ENCODE results near the gene CTH. TPM values are rescaled to one million over a fixed set of nuclear protein-coding genes. Genes with fewer than 3 reads are reported as not detected.
"Not testable (repeated sequence)": the region's sequence is repeated elsewhere in the genome, so short reads cannot be mapped to it uniquely, and the experiment has no call there.

CTH gene
- total RNA-seq, 3 donors from 2014 or later (not counting 1 experiment from before 2014, with no cell fraction given): 3.0 to 7.6 (median 3.6) TPM

- Histone ChIP-seq H3K27me3 (ENCODE audit: control insufficient read depth, insufficient read depth, low read length) (no peaks in the 10 kb centered on the region), H3K4me1 (ENCODE audit: control insufficient read depth, insufficient read depth, low read length) (no peaks in the 10 kb centered on the region), H3K4me3 (ENCODE audit: low read length) (no peak overlapping the region), H3K9me3 (ENCODE audit: control insufficient read depth, insufficient read depth, low read length) (no peaks in the 10 kb centered on the region), H3K27ac (ENCODE audit: low read length) (no peak overlapping the region), H3K36me3 (ENCODE audit: control insufficient read depth, insufficient read depth, low read length) (no peaks in the 10 kb centered on the region)
- intact Hi-C loops (cut with micrococcal nuclease): no loop called here
- no peak for ATAC-seq
- Mint-ChIP-seq H3K27ac (no peak overlapping the region), H3K27me3 (ENCODE audit: low read depth in 2 of 2) (peaks cover 2 to 14% of the 10 kb centered on the region in 2 donors), H3K9me3 (no peaks in the 10 kb centered on the region), H3K4me1 (no peaks in the 10 kb centered on the region), H3K4me3 (no peak overlapping the region), H3K36me3 (no peaks in the 10 kb centered on the region)
- 90% methylated on average over 1 of the region's 1 CpG for WGBS (ENCODE audit: insufficient coverage)
- TF ChIP-seq, protein P1, sequence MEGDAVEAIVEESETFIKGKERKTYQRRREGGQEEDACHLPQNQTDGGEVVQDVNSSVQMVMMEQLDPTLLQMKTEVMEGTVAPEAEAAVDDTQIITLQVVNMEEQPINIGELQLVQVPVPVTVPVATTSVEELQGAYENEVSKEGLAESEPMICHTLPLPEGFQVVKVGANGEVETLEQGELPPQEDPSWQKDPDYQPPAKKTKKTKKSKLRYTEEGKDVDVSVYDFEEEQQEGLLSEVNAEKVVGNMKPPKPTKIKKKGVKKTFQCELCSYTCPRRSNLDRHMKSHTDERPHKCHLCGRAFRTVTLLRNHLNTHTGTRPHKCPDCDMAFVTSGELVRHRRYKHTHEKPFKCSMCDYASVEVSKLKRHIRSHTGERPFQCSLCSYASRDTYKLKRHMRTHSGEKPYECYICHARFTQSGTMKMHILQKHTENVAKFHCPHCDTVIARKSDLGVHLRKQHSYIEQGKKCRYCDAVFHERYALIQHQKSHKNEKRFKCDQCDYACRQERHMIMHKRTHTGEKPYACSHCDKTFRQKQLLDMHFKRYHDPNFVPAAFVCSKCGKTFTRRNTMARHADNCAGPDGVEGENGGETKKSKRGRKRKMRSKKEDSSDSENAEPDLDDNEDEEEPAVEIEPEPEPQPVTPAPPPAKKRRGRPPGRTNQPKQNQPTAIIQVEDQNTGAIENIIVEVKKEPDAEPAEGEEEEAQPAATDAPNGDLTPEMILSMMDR (IDR thresholded peaks at IDR 0.05): no peak
- no peak for DNase-seq
These were observed 64.0 kb downstream of the CTH start for GRCh38 chr1:70475023-70475422.

DNA sequence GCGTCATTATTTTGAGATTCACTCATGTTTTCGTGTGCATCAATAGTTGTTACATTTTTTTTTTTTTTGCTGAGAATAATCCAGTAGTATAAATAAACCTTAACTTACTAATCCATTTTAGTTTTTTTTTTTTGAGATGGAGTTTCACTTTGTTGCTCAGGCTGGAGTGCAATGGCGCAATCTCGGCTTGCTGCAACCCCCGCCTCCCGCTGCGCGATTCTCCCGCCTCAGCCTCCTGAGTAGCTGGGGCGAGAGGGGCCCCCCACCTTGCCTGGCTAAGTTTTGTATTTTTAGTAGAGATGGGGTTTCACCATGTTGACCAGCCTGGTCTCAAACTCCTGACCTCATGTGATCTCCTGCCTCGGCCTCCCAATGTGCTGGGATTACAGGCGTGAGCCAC lies 66.0 kb downstream of the CTH start:
- Mint-ChIP-seq H3K27ac (no peak overlapping the region), H3K27me3 (ENCODE audit: low read depth in 2 of 2) (peaks cover 0 to 8% of the 10 kb centered on the region in 2 donors), H3K9me3 (no peaks in the 10 kb centered on the region), H3K36me3 (no peaks in the 10 kb centered on the region), H3K4me1 (no peaks in the 10 kb centered on the region), H3K4me3 (no peak overlapping the region)
- WGBS (ENCODE audit: insufficient coverage): 94% methylated on average over 10 of the region's 12 CpGs
- Histone ChIP-seq H3K9me3 (ENCODE audit: control insufficient read depth, insufficient read depth, low read length) (no peaks in the 10 kb centered on the region), H3K36me3 (ENCODE audit: control insufficient read depth, insufficient read depth, low read length) (no peaks in the 10 kb centered on the region), H3K4me3 (ENCODE audit: low read length) (no peak overlapping the region), H3K27me3 (ENCODE audit: control insufficient read depth, insufficient read depth, low read length) (no peaks in the 10 kb centered on the region), H3K27ac (ENCODE audit: low read length) (no peak overlapping the region), H3K4me1 (ENCODE audit: control insufficient read depth, insufficient read depth, low read length) (no peaks in the 10 kb centered on the region)
- intact Hi-C loops (cut with micrococcal nuclease): no loop called here
- TF ChIP-seq, protein P1 (IDR thresholded peaks at IDR 0.05): no peak
- DNase-seq: no peak
- no peak for ATAC-seq

DNA sequence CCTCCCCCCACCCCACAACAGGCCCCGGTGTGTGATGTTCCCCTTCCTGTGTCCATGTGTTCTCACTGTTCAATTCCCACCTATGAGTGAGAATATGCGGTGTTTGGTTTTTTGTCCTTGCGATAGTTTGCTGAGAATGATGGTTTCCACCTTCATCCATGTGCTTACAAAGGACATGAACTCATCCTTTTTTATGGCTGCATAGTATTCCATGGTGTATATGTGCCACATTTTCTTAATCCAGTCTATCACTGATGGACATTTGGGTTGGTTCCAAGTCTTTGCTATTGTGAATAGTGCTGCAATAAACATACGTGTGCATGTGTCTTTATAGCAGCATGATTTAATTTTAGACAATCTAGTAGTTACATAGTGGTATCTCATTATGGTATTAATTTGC lies 66.8 kb downstream of the CTH start:
- intact Hi-C loops (cut with micrococcal nuclease); H3K4me3 ChIP-seq (ENCODE audit: low read length); H3K36me3 Mint-ChIP-seq; H3K4me1 Mint-ChIP-seq; H3K27ac ChIP-seq (ENCODE audit: low read length); H3K36me3 ChIP-seq (ENCODE audit: control insufficient read depth, insufficient read depth, low read length); H3K4me1 ChIP-seq (ENCODE audit: control insufficient read depth, insufficient read depth, low read length); H3K9me3 ChIP-seq (ENCODE audit: control insufficient read depth, insufficient read depth, low read length); H3K4me3 Mint-ChIP-seq; H3K27ac Mint-ChIP-seq; H3K9me3 Mint-ChIP-seq; DNase-seq; ATAC-seq; H3K27me3 ChIP-seq (ENCODE audit: control insufficient read depth, insufficient read depth, low read length): not testable (repeated sequence)
- peaks cover 0 to 12% of the 10 kb centered on the region in 2 donors for H3K27me3 Mint-ChIP-seq (ENCODE audit: low read depth in 2 of 2)
- no CpG with 5 or more reads among the region's 4 CpGs for WGBS (ENCODE audit: insufficient coverage)

DNA sequence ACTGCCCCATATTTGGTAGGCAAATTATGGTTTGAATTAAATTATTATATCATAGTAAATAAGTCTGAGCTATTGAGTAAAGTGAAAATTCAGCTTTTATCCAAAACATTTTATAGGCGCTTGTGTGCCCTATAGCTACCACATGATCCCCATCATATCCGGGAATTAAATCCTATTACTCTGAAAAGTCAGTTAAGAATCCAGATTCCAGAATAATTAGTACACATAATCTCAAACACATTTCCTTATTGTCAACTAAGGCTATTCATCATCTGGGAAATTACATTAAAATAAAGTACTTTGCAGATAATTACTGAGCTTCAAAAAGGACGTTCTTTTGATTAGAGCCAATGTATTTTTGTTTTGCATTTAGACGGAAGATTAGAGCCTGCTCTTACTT lies 72.3 kb downstream of the CTH start:
- TF ChIP-seq, protein P1 (IDR thresholded peaks at IDR 0.05): no peak
- ATAC-seq: no peak
- intact Hi-C loops (cut with micrococcal nuclease): no loop called here
- no peaks in the 10 kb centered on the region for H3K4me1 ChIP-seq (ENCODE audit: control insufficient read depth, insufficient read depth, low read length)
- H3K27ac ChIP-seq (ENCODE audit: low read length): no peak overlapping the region
- no peaks in the 10 kb centered on the region for H3K27me3 ChIP-seq (ENCODE audit: control insufficient read depth, insufficient read depth, low read length)
- 91% methylated on average over 4 of the region's 4 CpGs for WGBS (ENCODE audit: insufficient coverage)
- no peaks in the 10 kb centered on the region for H3K36me3 ChIP-seq (ENCODE audit: control insufficient read depth, insufficient read depth, low read length)
- Mint-ChIP-seq H3K4me1 (no peaks in the 10 kb centered on the region), H3K36me3 (no peaks in the 10 kb centered on the region), H3K27ac (no peak overlapping the region), H3K9me3 (no peaks in the 10 kb centered on the region), H3K4me3 (no peak overlapping the region), H3K27me3 (ENCODE audit: low read depth in 2 of 2) (peaks cover 0 to 12% of the 10 kb centered on the region in 2 donors)
- H3K9me3 ChIP-seq (ENCODE audit: control insufficient read depth, insufficient read depth, low read length): no peaks in the 10 kb centered on the region
- no peak overlapping the region for H3K4me3 ChIP-seq (ENCODE audit: low read length)
- no peak for DNase-seq
